GM12801 (cell line): ENCODE data around the gene ZNF839.

Experiments
- CTCF ChIP-seq: IDR thresholded peaks from one replicate; pipeline ENCODE4 v1.5.1; 2011; ENCODE audit warnings: control low read depth; ENCODE audit not compliant: insufficient read length; ENCODE audit errors: extremely low read depth

Gene ZNF839

DNA sequence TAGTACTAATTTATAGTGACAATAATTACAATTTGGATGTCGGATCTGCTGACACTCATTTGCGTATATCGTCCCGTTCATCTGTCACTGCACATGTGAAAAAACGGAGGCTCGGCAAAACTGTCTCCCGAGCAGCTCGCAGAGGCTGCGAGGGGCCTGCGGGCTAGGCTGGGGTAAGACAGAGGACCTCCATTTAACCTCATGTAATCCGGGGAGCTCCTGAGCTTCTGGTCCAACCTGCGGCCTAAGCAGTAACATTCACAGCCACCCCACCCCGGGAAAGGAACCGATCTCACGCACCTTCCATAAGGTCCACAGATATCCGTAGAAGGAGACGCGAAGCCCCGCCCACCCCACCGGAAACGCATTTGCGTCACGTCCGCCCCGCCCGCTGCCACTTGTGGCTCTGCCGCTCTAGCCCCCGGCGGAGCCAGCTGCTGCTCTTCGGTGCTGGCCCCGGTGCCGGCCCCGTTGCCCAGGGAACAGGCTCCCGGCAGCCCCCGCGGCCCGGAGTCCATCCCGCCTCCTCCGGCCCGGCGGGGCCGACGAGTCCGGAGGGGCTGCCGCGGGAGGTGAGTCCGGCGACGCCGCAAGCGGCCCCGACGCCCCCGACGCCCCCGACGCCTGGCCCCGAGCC is 43.1 kb downstream of the ZNF839 start, which contains the start of the genes CINP and TECPR2:
Gene CINP, minus strand, starts transcription at position 346 of the 637 bp plus-strand sequence. Its CDS starts 39 bp downstream, at position 307.
Gene TECPR2, plus strand, starts transcription at position 397 of the 637 bp plus-strand sequence. CDS start 13,781 bp downstream, outside the sequence.
- TF ChIP-seq CTCF = no peak

- TF ChIP-seq CTCF = no peak
These were observed 43.8 kb downstream of the ZNF839 start for GRCh38 chr14:102363182-102363943.

- TF ChIP-seq CTCF = no peak
These were observed 50.8 kb downstream of the ZNF839 start for GRCh38 chr14:102370305-102370809.

- TF ChIP-seq CTCF = no peak
These were observed 51.8 kb downstream of the ZNF839 start for GRCh38 chr14:102371361-102371760.

DNA sequence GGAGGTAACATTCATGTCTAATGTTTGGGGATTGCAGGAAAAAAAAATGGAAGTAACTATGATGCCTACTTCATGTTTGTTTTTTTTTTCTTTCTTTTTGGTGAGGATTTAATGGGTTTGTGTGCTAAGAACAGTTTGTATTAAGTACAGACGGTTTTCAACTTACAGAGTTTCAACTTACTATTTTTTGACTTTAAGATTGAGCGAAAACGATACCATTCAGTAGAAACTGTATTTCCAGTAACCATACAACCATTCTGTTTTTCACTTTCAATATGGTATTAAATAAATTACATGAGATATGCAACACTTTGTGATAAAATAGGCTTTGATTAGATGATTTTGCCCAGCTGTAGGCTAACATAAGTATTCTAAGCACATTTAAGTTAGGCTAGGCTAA is 53.6 kb downstream of the ZNF839 start:
- no peak for TF ChIP-seq CTCF

GRCh38 chr14:102374264-102374663 is 54.7 kb downstream of the ZNF839 start:
- no peak for TF ChIP-seq CTCF

- TF ChIP-seq CTCF = no peak
These were observed 55.6 kb downstream of the ZNF839 start for GRCh38 chr14:102375119-102375518.
